ENCODE results near the gene PELI2.
A peak's percentile ranks its signal among the peaks of the same experiment; 100 is the strongest.

PELI2 gene

GRCh38 chr14:56119201-56119981, 1.2 kb downstream of the PELI2 start:
- peak; percentile 13 to 39 for DNase-seq

GRCh38 chr14:56120091-56120691, 2.0 kb downstream of the PELI2 start:
- peak; percentile 21 to 34 for DNase-seq

GRCh38 chr14:56121816-56122215, 3.6 kb downstream of the PELI2 start:
- no peak for DNase-seq

- peak; percentile 28 to 36 for DNase-seq
These were observed 4.1 kb downstream of the PELI2 start for GRCh38 chr14:56122301-56122700.

- DNase-seq = no peak
These were observed 6.1 kb downstream of the PELI2 start for GRCh38 chr14:56124327-56124726.

- no peak for DNase-seq
These were observed 7.8 kb downstream of the PELI2 start for GRCh38 chr14:56125772-56126636.

GRCh38 chr14:56126637-56126913, 8.4 kb downstream of the PELI2 start:
- DNase-seq = no peak

GRCh38 chr14:56127156-56127555, 8.9 kb downstream of the PELI2 start:
- no peak for DNase-seq

- no peak for DNase-seq
These were observed 10.9 kb downstream of the PELI2 start for GRCh38 chr14:56129092-56129491.

GRCh38 chr14:56129933-56130332, 11.7 kb downstream of the PELI2 start:
- DNase-seq = peak; percentile 88 to 89

GRCh38 chr14:56131004-56131864, 13.0 kb downstream of the PELI2 start:
- DNase-seq = no peak

GRCh38 chr14:56131865-56132833, 13.9 kb downstream of the PELI2 start:
- DNase-seq = no peak

GRCh38 chr14:56133547-56133946, 15.3 kb downstream of the PELI2 start:
- DNase-seq = no peak

GRCh38 chr14:56135001-56135400, 16.8 kb downstream of the PELI2 start:
- no peak for DNase-seq

- no peak for DNase-seq
These were observed 17.5 kb downstream of the PELI2 start for GRCh38 chr14:56135668-56136067.

- no peak for DNase-seq
These were observed 18.6 kb downstream of the PELI2 start for GRCh38 chr14:56136571-56137452.

GRCh38 chr14:56137453-56137807, 19.2 kb downstream of the PELI2 start:
- DNase-seq = peak; percentile 55 to 59

- DNase-seq = no peak
These were observed 19.6 kb downstream of the PELI2 start for GRCh38 chr14:56137849-56138248.

GRCh38 chr14:56138928-56139327, 20.7 kb downstream of the PELI2 start:
- no peak for DNase-seq

GRCh38 chr14:56142314-56142713, 24.1 kb downstream of the PELI2 start:
- DNase-seq = no peak

GRCh38 chr14:56143025-56143424, 24.8 kb downstream of the PELI2 start:
- DNase-seq = no peak
